HG02642 (cell line): Measurements from ENCODE around the gene NOS2.
A peak's percentile ranks its signal among the peaks of the same experiment; 100 is the strongest.

Experiments
- ATAC-seq: cut with Tn5 transposase; IDR thresholded peaks from one replicate; pipeline ENCODE4 v1.9.1; 2021; ENCODE audit warnings: mild to moderate bottlenecking; ENCODE audit not compliant: unreplicated experiment, poor library complexity

NOS2 gene

DNA sequence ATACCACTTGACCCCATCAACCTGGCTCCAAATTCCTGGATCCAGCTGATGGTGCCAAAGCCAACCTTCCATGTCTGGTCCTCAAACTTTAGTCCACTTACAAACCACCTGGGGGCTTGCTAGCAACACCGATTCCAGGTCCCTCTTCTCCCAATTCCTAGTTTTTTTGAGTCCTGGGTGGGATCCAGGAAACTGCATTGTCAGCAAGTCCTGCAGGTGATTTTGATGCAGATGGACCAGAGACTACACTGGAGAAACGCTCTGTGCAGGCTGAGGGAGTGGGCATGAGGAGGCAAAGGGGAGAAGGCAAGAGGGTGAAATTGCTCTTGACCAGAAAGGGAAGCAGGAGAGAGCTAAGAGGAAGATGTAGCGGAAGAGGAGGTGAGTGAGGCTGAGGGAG, 21.0 kb upstream of the NOS2 start:
- ATAC-seq, result no peak

DNA sequence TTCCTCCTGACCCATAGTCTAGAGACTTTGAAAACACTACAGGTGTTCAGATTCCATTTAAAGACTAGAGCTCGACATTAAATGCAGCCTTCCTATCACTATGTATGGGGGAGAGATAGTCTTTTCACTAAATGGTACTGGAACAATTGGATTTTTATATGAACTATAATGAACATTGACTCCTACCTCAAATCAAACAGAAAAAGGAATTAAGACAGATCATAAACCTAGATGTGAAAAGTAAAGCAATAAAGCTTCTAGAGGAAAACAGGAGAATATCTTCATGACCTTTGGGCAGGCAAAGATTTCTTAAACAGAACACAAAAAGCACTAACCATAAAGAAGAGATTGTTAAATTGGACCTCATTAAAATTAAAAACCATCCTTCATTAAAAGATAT, 18.8 kb upstream of the NOS2 start:
- ATAC-seq, result no peak

DNA sequence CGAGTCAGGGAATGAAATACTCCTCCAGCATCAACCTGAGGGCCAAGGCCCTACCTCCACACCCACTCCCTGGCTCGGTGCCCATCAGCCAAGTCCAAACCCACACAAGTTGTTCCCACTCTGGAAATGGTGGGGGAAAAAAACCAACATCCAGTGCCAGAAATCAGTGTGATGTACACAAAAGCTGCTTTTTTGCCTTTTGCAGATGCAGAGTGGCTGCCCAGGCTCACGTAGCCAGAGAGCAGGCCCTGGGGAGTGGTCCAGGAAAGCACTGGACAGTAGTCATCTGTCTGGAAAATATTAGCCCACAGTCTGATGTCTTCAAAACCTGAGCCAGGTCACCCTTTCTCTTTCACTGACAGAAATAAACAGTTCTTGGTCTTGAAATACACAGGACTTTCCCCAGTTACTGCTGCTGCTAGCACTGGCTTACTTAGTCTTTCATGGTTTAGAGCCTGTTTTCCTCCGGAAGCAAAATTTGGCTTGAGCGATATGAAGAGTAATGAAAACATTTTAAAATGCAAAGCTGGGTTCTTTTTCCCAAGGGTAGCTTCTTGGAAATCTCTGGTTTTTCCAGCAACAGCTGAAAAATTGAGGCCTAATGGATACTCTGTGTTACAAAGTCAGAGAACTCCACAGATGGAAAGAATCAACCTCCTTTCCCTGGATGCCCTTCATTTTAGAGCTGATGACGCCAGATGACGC, 18.2 kb upstream of the NOS2 start:
- ATAC-seq, result no peak

DNA sequence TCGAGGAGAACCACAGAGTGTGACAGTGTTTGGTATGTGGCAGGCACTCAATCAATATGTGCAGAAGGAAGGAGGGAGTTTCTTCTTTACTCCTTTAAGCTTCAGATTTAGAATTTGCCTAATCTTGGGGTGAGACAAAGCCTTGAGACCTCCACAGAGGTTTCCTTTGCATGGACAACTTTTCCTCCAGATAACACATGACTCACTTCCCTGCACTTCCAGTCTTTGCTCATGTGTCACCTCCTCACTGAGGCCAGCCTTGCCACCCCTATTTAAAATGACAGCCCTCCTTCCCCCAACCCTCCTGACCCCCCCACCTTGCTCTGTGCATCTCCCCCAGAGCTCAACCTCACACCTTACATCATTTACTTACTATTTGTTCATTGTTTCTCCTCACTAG, 17.4 kb upstream of the NOS2 start:
- ATAC-seq, result no peak

- no peak for ATAC-seq
These were observed 16.6 kb upstream of the NOS2 start for GRCh38 chr17:27816946-27817345.

- ATAC-seq, result no peak
These were observed 11.6 kb upstream of the NOS2 start for GRCh38 chr17:27811961-27812360.

GRCh38 chr17:27810902-27811557, 10.7 kb upstream of the NOS2 start:
- no peak for ATAC-seq

- ATAC-seq, result peak; percentile 40
These were observed 10.0 kb upstream of the NOS2 start for GRCh38 chr17:27810211-27810901.

DNA sequence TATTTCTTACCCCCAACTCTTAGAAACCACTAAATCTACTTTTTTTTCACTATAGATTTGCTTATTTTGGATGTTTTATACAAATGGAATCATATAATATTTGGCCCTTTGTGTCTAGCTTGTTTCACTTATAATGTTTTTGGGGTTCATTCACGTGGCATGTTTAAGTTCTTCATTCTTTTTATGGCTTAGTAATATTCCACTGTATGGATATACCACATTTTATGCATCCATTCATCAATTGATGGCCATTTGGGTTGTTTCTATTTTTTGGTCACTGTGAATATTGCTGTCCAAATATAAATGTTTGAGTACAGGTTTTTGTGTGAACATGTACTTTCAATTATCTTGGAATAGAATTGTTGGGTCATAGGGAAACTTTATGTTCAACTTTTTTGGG, 9.2 kb upstream of the NOS2 start:
- ATAC-seq, result no peak

- no peak for ATAC-seq
These were observed 8.3 kb upstream of the NOS2 start for GRCh38 chr17:27808628-27809027.

- ATAC-seq, result peak; percentile 78
These were observed 7.5 kb upstream of the NOS2 start for GRCh38 chr17:27807567-27808470.

- ATAC-seq, result peak; percentile 41
These were observed 5.3 kb upstream of the NOS2 start for GRCh38 chr17:27805520-27806146.

DNA sequence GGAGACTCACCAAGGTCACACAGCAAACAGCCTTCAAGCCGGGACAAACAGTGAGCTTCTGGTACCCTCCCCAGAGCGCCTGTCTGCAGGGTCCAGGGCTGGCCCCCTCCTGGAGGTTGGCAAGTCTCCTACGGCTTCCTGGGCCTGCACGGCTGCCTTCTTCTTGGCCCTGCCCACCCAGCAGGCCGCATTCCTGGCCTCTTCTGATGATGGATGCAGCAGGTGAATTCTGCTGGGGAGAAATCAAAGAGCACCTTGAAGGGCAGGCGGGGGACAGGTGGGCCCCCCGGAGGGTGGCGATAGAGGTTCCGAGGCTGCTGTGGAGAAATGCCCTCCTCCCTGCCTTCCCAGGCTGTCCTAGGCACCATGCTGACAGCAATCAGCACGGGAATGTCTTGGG, 3.8 kb upstream of the NOS2 start:
- no peak for ATAC-seq

GRCh38 chr17:27802962-27803680, 2.8 kb upstream of the NOS2 start:
- no peak for ATAC-seq

DNA sequence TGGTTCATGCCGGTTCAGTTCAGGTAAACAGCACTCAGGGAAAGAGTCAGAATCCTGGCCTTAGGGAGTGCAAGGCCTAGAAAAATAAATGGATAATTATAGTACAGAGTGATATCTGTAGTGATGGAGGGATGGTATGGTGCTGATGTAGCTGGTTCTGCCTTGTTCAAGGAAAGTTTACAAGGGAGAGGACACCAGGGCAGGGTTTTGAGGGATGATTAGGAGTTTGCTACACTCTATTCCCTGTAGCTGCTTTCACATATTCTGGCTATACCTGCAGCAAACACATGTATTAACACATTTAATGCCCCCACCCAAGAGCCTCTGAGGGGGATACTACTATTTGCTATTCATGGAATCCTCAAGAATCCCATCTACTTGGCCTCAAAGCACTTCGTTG, 1.7 kb upstream of the NOS2 start:
- no peak for ATAC-seq

DNA sequence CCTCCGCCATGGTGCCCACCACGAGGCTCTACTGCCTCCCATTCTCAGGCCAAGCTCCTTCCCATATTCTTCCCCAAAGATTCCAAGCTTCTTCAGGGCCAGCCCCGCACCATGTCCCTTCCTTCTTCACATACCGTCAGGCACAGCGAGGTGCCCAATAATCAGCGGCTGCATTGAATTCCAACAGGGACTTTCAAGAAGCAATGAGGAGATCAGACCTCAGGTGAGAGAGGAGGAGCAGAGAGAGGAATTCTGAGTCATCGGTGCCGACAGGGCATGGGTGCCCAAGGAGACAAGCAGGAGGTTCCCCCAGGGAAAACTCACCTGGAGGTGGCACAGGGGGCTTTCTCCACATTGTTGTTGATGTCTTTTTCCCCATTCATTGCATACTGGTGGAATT, 2.0 kb downstream of the NOS2 start:
- no peak for ATAC-seq

- no peak for ATAC-seq
These were observed 2.8 kb downstream of the NOS2 start for GRCh38 chr17:27797390-27798091.

GRCh38 chr17:27793906-27794569, 6.3 kb downstream of the NOS2 start:
- ATAC-seq, result no peak
